ENCODE measurements around the gene SYNC.

The SYNC gene

GRCh38 chr1:32693455-32694174, 9.0 kb downstream of the SYNC start:
- TF ChIP-seq, protein P1, sequence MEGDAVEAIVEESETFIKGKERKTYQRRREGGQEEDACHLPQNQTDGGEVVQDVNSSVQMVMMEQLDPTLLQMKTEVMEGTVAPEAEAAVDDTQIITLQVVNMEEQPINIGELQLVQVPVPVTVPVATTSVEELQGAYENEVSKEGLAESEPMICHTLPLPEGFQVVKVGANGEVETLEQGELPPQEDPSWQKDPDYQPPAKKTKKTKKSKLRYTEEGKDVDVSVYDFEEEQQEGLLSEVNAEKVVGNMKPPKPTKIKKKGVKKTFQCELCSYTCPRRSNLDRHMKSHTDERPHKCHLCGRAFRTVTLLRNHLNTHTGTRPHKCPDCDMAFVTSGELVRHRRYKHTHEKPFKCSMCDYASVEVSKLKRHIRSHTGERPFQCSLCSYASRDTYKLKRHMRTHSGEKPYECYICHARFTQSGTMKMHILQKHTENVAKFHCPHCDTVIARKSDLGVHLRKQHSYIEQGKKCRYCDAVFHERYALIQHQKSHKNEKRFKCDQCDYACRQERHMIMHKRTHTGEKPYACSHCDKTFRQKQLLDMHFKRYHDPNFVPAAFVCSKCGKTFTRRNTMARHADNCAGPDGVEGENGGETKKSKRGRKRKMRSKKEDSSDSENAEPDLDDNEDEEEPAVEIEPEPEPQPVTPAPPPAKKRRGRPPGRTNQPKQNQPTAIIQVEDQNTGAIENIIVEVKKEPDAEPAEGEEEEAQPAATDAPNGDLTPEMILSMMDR (IDR thresholded peaks at IDR 0.05; ENCODE audit: low read depth, low read length, missing control alignments), result no peak
- DNase-seq (ENCODE audit: low read depth), result no peak

DNA sequence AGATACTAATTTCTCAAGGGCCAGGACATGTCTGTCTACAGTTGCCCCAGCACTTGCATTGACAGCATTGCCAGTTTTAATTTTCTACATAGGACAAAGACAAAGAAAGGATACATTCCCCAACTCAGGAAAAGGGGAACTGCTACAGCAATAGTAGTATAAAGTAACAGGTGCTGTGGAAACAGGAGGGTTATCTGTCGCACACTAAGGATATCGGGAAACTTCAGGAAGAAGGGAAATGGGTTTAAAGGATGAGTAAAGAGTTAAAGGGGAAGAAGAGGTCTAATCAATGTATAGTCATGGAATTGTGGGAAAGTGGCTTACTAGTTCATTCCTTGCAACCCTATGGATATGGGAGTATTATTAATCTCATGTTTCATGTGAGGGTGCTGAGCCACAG, 16.2 kb downstream of the SYNC start:
- no peak for DNase-seq (ENCODE audit: low read depth)
- TF ChIP-seq, protein P1 (IDR thresholded peaks at IDR 0.05; ENCODE audit: low read depth, low read length, missing control alignments), result no peak
- H3K4me3 ChIP-seq (ENCODE audit: low read depth, low read length), result no peak overlapping the region

More at GRCh38 chr1:32693455-32694174, 9.0 kb downstream of the SYNC start:
- no peak overlapping the region for H3K4me3 ChIP-seq (ENCODE audit: low read depth, low read length)

DNA sequence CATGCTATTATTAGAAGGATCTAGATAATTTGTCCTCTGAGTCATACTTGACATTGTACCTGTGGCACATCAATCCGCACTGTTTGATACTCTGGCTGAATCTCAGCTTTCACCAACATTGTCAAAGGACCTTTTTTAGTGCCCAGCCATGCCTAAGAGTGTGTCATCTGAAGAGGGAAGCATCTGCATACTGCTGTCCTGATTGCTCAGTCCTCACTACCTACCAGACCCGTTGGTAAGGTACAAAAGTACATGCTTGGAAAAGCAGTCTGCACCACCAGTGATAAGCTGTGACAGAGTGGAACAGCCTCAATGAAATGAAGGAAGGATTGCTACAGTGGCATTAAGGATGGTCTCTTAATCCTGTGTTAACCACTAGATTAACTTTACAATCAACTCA, 17.1 kb downstream of the SYNC start:
- TF ChIP-seq, protein P1 (IDR thresholded peaks at IDR 0.05; ENCODE audit: low read depth, low read length, missing control alignments), result no peak
- no peak for DNase-seq (ENCODE audit: low read depth)
- no peak overlapping the region for H3K4me3 ChIP-seq (ENCODE audit: low read depth, low read length)

- TF ChIP-seq, protein P1 (IDR thresholded peaks at IDR 0.05; ENCODE audit: low read depth, low read length, missing control alignments), result no peak
- DNase-seq (ENCODE audit: low read depth), result no peak
Measured at GRCh38 chr1:32684167-32684811, 18.3 kb downstream of the SYNC start.

DNA sequence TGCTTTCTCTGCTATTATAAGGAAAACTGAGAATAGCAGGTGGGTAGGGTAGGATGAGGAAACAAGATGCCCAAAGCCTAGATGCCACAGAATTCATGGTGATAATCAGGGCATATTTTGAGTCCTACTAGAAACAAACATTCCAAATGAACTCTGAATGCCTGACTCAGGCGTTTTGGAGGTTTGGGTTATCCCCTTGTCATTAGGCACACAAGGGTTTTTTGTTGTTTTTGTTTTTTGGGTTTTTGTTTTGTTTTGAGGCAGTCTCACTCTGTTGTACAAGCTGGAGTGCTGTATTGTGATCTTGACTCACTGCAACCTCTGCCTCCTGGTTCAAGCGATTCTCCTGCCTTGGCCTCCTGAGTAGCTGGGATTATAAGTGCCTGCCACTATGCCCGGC, 19.2 kb downstream of the SYNC start:
- DNase-seq (ENCODE audit: low read depth), result no peak
- H3K4me3 ChIP-seq (ENCODE audit: low read depth, low read length), result no peak overlapping the region
- TF ChIP-seq, protein P1 (IDR thresholded peaks at IDR 0.05; ENCODE audit: low read depth, low read length, missing control alignments), result no peak

More at GRCh38 chr1:32684167-32684811, 18.3 kb downstream of the SYNC start:
- H3K4me3 ChIP-seq (ENCODE audit: low read depth, low read length), result no peak overlapping the region

- no peak overlapping the region for H3K4me3 ChIP-seq (ENCODE audit: low read depth, low read length)
- TF ChIP-seq, protein P1 (IDR thresholded peaks at IDR 0.05; ENCODE audit: low read depth, low read length, missing control alignments), result no peak
- DNase-seq (ENCODE audit: low read depth), result no peak
Measured at GRCh38 chr1:32681999-32682398, 20.6 kb downstream of the SYNC start.
